ENCODE data around the gene CMTM7.
"Not testable (repeated sequence)": the region's sequence is repeated elsewhere in the genome, so short reads cannot be mapped to it uniquely, and the experiment has no call there.

Gene CMTM7

DNA sequence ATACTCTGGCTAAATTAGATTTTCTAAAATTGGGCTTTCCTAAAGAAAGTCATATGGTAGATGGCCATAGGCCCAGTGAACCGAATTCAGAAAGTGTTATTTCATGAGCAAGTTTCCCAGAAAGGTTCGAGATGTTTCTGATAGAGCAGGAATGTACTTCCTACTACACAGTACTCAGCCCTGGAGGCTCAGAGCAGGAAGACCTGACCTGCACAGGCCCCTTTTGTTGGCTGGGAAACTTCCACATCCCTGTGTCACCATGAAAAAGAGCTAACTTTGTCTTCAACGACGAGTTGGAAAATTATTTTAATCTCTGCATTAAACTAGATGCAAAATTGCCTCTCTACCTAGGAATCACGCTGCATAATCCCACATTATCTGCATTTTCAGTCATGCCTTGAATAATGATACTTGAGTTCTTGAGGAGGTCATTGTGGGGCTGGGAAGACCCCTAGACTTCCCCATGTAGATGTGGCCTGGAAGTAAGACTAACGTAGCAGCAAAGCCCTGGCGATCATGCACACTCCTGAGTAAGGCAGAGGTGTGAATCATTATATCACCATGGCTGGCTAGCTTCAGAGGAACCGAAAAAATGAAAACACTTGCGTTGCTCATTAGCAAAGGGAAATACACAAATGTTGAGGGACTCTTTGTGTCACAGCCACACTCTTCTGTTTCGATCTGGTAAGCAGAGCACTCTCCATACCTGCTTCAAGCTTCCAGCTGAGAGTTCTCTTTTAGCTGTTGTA, 47.1 kb downstream of the CMTM7 start:
- DNase-seq, result no peak

DNA sequence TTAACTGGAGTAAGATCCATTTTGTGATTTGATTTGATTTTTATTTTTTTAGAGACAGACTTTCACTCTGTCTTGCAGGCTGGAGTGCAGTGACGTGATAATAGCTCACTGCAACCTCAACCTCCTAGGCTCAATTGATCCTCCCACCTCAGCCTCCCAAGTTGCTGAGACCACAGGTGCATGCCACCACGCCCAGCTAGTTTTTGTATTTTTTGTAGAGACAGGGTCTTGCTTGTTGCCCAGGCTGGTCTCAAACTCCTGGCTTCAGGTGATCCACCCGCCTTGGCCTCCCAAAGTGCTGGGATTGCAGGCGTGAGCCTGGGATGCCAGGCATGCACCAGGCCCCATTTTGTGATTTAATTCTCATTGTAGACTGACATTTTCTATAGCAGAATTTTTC, 47.8 kb downstream of the CMTM7 start:
- not testable (repeated sequence) for DNase-seq

- DNase-seq, result peak; percentile 1
Measured at GRCh38 chr3:32440611-32441350, 49.1 kb downstream of the CMTM7 start.

- no peak for DNase-seq
Measured at GRCh38 chr3:32442766-32443165, 51.1 kb downstream of the CMTM7 start.

DNA sequence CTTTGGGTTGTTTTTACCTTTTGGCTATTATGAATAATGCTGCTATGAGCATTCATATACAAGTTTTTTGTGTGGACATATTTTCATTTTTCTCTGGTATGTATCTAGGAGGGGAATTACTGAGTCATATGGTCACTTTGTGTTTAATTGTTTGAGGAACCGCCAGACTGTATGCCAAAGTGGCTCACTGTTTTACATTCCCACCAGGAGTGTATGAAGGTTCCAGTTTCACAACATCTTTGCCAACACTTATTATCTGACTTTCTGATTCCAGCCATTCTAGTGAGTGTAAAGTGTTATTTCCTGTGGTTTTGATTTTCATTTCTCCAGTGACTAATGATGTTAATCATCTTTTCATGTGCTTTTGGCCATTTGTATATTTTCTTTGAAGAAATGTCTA, 51.8 kb downstream of the CMTM7 start:
- DNase-seq, result no peak

- no peak for DNase-seq
Measured at GRCh38 chr3:32447865-32448400, 56.3 kb downstream of the CMTM7 start.

DNA sequence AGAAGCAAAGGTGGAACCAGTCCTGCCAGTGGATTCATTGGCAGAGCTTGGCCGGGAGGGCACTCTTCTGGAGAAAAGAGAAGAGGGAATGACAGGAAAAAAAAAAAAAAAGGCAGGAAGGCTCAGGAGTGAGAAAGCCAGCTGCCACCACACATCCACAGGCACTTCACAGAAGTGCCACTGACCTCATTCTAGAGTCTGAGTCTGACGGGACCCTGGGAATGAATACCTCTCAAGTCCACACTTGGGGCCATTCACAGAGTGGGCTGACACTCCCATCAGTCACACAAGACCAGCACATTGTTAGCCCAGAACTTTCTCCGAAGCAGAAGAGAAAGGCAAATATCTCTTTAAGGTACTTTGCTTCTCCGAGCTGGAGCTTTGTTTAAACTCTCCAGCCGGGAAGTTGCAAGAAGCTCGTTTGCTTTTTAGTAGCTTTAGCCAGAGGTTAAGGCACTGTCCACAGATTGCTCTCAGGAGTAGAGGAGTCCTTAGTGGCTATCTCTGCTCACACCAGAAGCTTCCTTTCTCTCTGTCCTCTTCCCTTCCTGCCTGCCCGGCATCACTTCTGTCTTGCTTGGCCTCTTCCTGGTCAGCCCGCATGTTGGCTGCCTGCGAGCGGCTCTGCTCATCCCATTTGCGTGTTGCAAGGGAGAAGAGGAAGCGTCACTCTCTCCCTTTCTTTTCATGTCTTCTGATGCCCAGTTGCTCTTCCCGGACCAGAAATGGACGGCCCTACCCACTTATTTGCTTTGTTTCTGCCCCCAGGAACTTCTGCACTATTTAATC, 57.2 kb downstream of the CMTM7 start:
- DNase-seq, result no peak

GRCh38 chr3:32449691-32450090, 58.0 kb downstream of the CMTM7 start:
- no peak for DNase-seq

DNA sequence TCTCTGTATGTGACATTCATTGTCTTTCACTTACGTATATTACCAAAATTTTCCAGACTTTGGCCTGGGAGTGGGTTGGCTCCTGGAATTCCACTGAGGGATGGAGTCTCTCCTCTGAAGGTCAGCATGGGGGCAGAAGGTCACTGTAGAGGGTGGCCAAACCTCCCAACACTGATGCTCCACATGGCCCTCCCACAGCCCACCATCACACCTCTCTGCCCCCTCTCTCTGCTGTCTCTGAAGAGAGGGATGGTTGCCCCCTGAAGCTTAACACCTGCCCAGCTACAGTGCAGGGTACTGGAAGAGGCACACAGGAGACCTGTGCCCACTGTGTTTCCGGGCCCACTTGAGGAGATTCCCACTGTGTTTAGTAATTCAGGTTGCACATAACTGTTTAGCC, 58.8 kb downstream of the CMTM7 start:
- DNase-seq, result no peak

- no peak for DNase-seq
Measured at GRCh38 chr3:32450992-32451659, 59.5 kb downstream of the CMTM7 start.

GRCh38 chr3:32452009-32452408, 60.4 kb downstream of the CMTM7 start:
- DNase-seq, result no peak

GRCh38 chr3:32453346-32453745, 61.7 kb downstream of the CMTM7 start:
- DNase-seq, result no peak

DNA sequence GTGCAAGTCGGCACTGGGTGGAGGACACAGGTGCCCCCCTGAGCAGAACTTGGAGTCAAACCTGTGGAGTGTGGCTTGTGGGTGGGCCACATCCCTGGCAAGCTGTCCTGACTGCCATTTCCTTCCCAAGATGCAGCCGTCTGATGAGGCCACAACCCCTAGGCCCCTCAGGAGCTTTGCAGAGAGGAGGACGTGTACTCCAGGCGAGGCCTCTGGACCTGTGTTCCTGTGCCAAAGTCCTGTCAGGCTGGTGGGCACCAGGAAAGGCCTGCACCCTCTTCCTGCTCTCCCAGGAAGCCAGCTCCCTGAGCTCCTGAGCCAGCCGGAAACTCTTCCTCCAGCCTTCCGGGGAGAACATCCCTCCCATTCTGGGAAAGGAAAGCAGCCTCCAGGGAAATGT, 62.5 kb downstream of the CMTM7 start:
- no peak for DNase-seq

- no peak for DNase-seq
Measured at GRCh38 chr3:32454731-32455608, 63.3 kb downstream of the CMTM7 start.

- no peak for DNase-seq
Measured at GRCh38 chr3:32455609-32456428, 64.2 kb downstream of the CMTM7 start.

DNA sequence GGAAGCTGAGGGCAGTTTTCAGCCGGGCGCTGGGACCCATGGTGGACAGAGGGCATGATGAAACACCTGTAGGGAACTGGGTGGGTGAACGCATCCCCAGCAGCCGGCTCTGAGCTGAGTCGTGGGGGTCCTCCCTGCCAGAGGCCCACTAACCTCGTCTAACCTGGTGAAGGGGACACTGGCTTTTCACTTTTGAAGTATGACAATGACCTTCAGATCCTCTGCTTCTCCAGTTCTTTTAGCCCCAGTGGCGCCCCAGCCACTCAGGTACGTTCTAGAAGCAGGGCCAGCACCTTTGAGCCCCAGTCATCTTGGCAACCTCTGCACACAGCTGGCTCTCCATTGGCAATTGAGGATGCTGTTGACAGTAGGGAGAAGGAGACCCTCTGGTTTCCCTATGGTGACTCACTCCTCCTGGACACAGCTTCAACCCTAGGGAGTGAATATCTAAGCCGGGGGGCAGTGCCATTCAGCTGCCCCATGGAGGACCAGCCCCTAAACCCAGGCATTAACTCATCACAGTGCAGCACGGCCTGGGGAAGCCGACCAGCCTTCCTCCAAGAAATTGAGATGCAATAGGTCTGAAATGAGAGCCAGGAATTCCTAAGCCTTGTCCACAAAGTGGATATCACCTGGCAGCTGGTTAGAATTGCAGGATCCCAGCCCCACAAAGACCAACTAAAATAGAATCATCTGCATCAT, 64.9 kb downstream of the CMTM7 start:
- DNase-seq, result no peak

DNA sequence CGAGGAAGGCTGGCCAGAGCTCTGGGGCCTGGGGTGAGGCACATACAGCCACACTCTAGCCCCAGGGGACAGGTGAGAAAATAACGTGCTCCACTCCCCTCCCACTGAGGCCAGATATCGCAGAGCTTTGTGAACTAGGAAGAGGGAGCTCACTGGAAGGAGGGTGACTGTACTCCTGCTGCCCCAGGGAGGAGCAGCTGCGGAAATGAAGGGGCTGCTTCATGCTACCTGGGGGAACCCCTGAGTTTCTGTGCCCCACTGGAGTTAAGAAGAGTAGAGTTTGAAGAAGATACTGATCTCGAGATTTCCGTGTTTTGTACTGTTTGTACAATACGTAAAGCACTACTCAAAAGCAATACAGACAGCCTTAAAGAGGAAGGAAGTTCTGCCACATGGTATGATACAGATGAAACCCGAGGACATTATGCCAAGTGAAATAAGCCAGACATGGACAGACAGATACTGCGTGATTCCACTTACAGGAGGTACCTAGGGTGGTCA, 66.4 kb downstream of the CMTM7 start:
- DNase-seq, result no peak

DNA sequence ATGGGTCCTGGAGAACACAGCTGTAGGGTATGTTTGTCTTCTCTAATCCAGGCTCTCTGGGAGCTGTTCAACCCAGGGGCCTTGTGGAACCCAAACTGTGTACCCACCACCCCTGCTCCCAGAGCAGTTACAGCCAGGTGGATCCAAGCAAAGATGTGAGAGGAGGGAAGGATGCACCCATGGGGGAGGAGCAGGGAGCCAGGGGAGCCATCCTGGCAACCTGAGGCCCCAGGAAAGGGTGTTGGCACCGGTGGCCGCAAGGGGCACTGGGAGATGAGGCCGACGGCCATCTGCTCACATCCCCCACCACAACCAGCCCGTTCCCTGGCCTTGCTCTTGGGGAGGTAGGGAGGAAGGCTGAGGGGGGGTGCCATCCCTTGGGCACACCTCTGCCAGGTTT, 67.8 kb downstream of the CMTM7 start:
- DNase-seq, result no peak

DNA sequence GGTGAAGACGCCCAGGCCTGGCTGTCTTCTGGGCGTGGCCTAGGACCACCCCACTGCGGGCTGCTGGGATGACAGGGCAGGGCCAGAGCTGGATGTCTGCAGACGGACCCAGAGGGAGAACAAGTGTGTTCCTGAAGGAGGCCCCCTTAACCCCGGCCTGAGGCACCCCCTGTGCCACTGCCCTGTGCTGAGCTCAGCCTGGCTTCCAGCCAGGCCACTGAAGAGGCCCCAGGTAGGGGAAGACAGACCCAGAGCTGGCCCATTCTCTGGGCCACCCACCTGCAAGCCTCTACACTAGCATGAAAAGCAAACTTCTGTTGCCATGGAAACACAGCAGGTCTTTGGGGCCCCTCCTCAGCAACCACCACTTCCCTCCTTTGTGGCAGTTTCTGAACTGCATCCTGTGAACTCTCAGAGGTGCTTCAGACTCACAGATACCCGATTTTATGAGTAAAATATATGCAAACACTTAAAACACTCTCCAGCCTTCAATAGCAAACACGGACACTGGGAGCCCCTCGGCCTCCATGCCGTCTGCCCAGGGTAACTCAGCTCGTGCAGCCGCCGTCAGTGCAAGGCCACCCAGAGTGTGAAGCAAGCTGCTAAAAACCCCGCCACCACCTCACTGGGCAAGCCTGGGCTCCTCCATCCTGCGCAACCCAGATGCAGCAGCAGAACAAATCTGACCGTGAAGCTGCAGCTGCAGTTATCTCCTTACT, 68.5 kb downstream of the CMTM7 start:
- DNase-seq, result peak; percentile 64

Data from DMS79 (cell line).